Panc1 (cell line): ENCODE measurements around the gene PTGS2. TPM values are rescaled to one million over a fixed set of nuclear protein-coding genes. Genes with fewer than 3 reads are reported as not detected.

Experiments
- ATAC-seq: fragments of 200-7000 bp; cut with Tn5 transposase; 2 replicates; pipeline ENCODE4 v1.9.1; 2020; ENCODE audit warnings: mild to moderate bottlenecking, moderate library complexity
- BruUV-seq: library from RNA; stranded (reverse); fragments of 400-500 nt; replicated peaks from 2 replicates; lab custom pipeline; 2021; lab: Mats Ljungman, UMichigan
- CTCF ChIA-PET: fragments of 300-600 bp; sonication (Branson Sonifier 250); formaldehyde crosslinking; loops from one replicate; lab custom pipeline; 2022; ENCODE audit warnings: antibody characterized with exemption; lab: Charles Lee
- POLR2A ChIA-PET: fragments of 300-600 bp; sonication (Branson Sonifier 250); formaldehyde crosslinking; loops from one replicate; lab custom pipeline; 2022; ENCODE audit warnings: antibody characterized with exemption; lab: Charles Lee
- DNase-seq: peaks from one replicate; pipeline ENCODE4 v3.0.0-alpha.2; 2010; ENCODE audit warnings: low read depth, low spot score
- H3K27ac ChIP-seq: 2 replicates; pipeline ENCODE4 v1.5.1; 2011; ENCODE audit warnings: mild to moderate bottlenecking, low read length, inconsistent platforms
- H3K27me3 ChIP-seq: fragments of 200-500 bp; sonication (Bioruptor generic); 2 replicates; pipeline ENCODE4 v1.6.0; 2014; ENCODE audit warnings: low read length, inconsistent platforms; ENCODE audit not compliant: control insufficient read depth, insufficient read depth
- H3K36me3 ChIP-seq: fragments of 200-500 bp; sonication (Bioruptor generic); 2 replicates; pipeline ENCODE4 v1.5.1; 2014; ENCODE audit warnings: inconsistent platforms, mild to moderate bottlenecking, low read length, moderate library complexity; ENCODE audit not compliant: control insufficient read depth, insufficient read depth
- H3K4me1 ChIP-seq: 2 replicates; pipeline ENCODE4 v1.5.1; 2011; ENCODE audit warnings: inconsistent platforms, mild to moderate bottlenecking, low read length, moderate library complexity; ENCODE audit not compliant: control insufficient read depth, insufficient read depth
- H3K4me3 ChIP-seq, 2 experiments: 2 replicates each; pipeline ENCODE4 v1.5.1; 2011 to 2012; ENCODE audit warnings: low read depth in 2 of 2, low read length in 2 of 2, mild to moderate bottlenecking in 2 of 2, inconsistent platforms in 1 of 2, moderate library complexity in 1 of 2
- H3K9me3 ChIP-seq: fragments of 200-500 bp; sonication (Bioruptor generic); 2 replicates; pipeline ENCODE4 v1.5.1; 2014; ENCODE audit warnings: low read depth, mild to moderate bottlenecking, inconsistent platforms, low read length, moderate library complexity; ENCODE audit not compliant: control insufficient read depth, insufficient read depth
- CTCF ChIP-seq: fragments of 450-650 bp; IDR thresholded peaks from 2 replicates; pipeline ENCODE4 v1.5.1; 2017; ENCODE audit warnings: mild to moderate bottlenecking
- POLR2AphosphoS5 ChIP-seq: IDR thresholded peaks from 2 replicates; pipeline ENCODE4 v1.6.1; 2012; ENCODE audit warnings: mild to moderate bottlenecking, low read depth, low read length, moderate library complexity
- REST ChIP-seq, 2 experiments: IDR thresholded peaks; 2 replicates each; pipeline ENCODE4 v1.6.1; 2011 to 2012; ENCODE audit warnings: low read depth in 2 of 2, control low read depth in 1 of 2, low read length in 1 of 2, mild to moderate bottlenecking in 1 of 2, moderate library complexity in 1 of 2; ENCODE audit not compliant: insufficient read depth in 1 of 2
- SIN3A ChIP-seq: IDR thresholded peaks from 2 replicates; pipeline ENCODE4 v1.6.1; 2012; ENCODE audit warnings: low read depth, mild to moderate bottlenecking, low read length, moderate library complexity, borderline replicate concordance; ENCODE audit not compliant: insufficient read depth
- TCF7L2 ChIP-seq: IDR thresholded peaks from 2 replicates; pipeline ENCODE4 v1.6.1; 2011; ENCODE audit warnings: mild to moderate bottlenecking, low read depth, low read length, inconsistent platforms
- in situ Hi-C: cut with HindIII; loops from 2 replicates; pipeline ENCODE4 v1.10.0; 2016; ENCODE audit warnings: low sequenced_read_pairs, low pct_unique_long_range_greater_than_20kb
- intact Hi-C: fragments of 100-400 bp; cut with micrococcal nuclease; formaldehyde crosslinking; loops from one replicate; pipeline ENCODE4 v1.10.0; 2022; ENCODE audit not compliant: unreplicated experiment
- total RNA-seq: library from RNA; stranded (reverse); gene quantifications from one replicate; pipeline ENCODE4 v1.2.1, GENCODE V29; 2021; ENCODE audit not compliant: unreplicated experiment

The PTGS2 gene
- total RNA-seq, 1 experiment from 2014 or later = not detected

- ChIA-PET POLR2A (no interaction called here), CTCF (no interaction called here)
- Histone ChIP-seq H3K27me3 (no peaks in the 10 kb centered on the region), H3K27ac (no peak overlapping the region), H3K36me3 (no peaks in the 10 kb centered on the region), H3K4me1 (no peaks in the 10 kb centered on the region), H3K4me3 (no peak overlapping the region), H3K9me3 (no peaks in the 10 kb centered on the region)
- TF ChIP-seq REST (IDR thresholded peaks at IDR 0.05; ENCODE audit: insufficient read depth in 1 of 2, low read depth in 2 of 2, low read length in 1 of 2) = no peak
- TF ChIP-seq POLR2AphosphoS5 = no peak
- no peak for TF ChIP-seq CTCF
- no peak for TF ChIP-seq SIN3A
- no peak for TF ChIP-seq TCF7L2
- ATAC-seq (no peak), DNase-seq (no peak)
- BruUV-seq = no TSS peak
- in situ Hi-C loops = no loop called here
- intact Hi-C loops = no loop called here
These were observed 7.6 kb downstream of the PTGS2 start for GRCh38 chr1:186672596-186672995.

GRCh38 chr1:186672131-186672530 is 8.1 kb downstream of the PTGS2 start:
- H3K4me1 ChIP-seq = no peaks in the 10 kb centered on the region
- in situ Hi-C loops (no loop called here), intact Hi-C loops (no loop called here)
- H3K27me3 ChIP-seq = no peaks in the 10 kb centered on the region
- H3K4me3 ChIP-seq = no peak overlapping the region
- POLR2A ChIA-PET = no interaction called here
- DNase-seq = no peak
- H3K36me3 ChIP-seq = no peaks in the 10 kb centered on the region
- no peaks in the 10 kb centered on the region for H3K9me3 ChIP-seq
- BruUV-seq = no TSS peak
- TF ChIP-seq SIN3A (no peak), CTCF (no peak), POLR2AphosphoS5 (no peak), REST (IDR thresholded peaks at IDR 0.05; ENCODE audit: insufficient read depth in 1 of 2, low read depth in 2 of 2, low read length in 1 of 2) (no peak), TCF7L2 (no peak)
- H3K27ac ChIP-seq = no peak overlapping the region
- CTCF ChIA-PET = no interaction called here
- no peak for ATAC-seq
